K562 (cell line): ENCODE measurements around the gene PLAAT5. TPM values are rescaled to one million over a fixed set of nuclear protein-coding genes. Genes with fewer than 3 reads are reported as not detected.

Experiments
- ARID3A ChIP-seq: IDR thresholded peaks from 2 replicates; pipeline ENCODE4 v1.6.1; 2012; ENCODE audit warnings: low read depth, low read length, improper control_type of control experiment, borderline replicate concordance
- ETS2 ChIP-seq: IDR thresholded peaks from 2 replicates; pipeline ENCODE4 v1.6.1; 2016; ENCODE audit warnings: borderline replicate concordance, missing genetic modification characterization, mild to moderate bottlenecking, moderate library complexity, missing compliant biosample characterization; ENCODE audit not compliant: poor library complexity, severe bottlenecking
- FOXK2 ChIP-seq, 2 experiments: fragments of 450-650 bp; IDR thresholded peaks in 1 of 2; conservative IDR thresholded peaks in 1 of 2; 2 replicates each; pipeline ENCODE4 v1.6.1; 2016; ENCODE audit warnings: low read depth in 2 of 2, mild to moderate bottlenecking in 1 of 2
- HEY1 ChIP-seq: fragments of 250-450 bp; sonication (Bioruptor Pico); IDR thresholded peaks from 2 replicates; pipeline ENCODE4 v1.5.0; 2020; ENCODE audit warnings: mild to moderate bottlenecking, moderate library complexity, borderline replicate concordance
- HINFP ChIP-seq: fragments of 450-650 bp; conservative IDR thresholded peaks from 2 replicates; pipeline ENCODE4 v1.6.1; 2016; ENCODE audit warnings: missing genetic modification characterization, low read depth, mild to moderate bottlenecking, control low read depth, missing compliant biosample characterization
- ILK ChIP-seq: fragments of 450-650 bp; IDR thresholded peaks from 2 replicates; pipeline ENCODE4 v1.6.1; 2016; ENCODE audit warnings: missing genetic modification characterization, low read depth, mild to moderate bottlenecking, missing compliant biosample characterization, moderate library complexity, borderline replicate concordance
- MAZ ChIP-seq, 2 experiments: fragments of 450-650 bp in 1 of 2; sonication (generic) in 1 of 2; formaldehyde crosslinking; IDR thresholded peaks in 1 of 2; conservative IDR thresholded peaks in 1 of 2; 2 replicates each; pipeline versions ENCODE4 v1.4.0 to v1.5.0; 2020; ENCODE audit warnings: mild to moderate bottlenecking in 1 of 2, missing genetic modification reagents in 1 of 2
- MECOM ChIP-seq: fragments of 250-450 bp; sonication (Bioruptor Pico); IDR thresholded peaks from 2 replicates; pipeline ENCODE4 v1.8.0; 2022; ENCODE audit warnings: inconsistent platforms
- MEF2D ChIP-seq: conservative IDR thresholded peaks from 2 replicates; pipeline ENCODE4 v1.6.1; 2016; ENCODE audit warnings: low read depth, missing genetic modification characterization, missing compliant biosample characterization
- MTF1 ChIP-seq: fragments of 250-450 bp; sonication (Bioruptor Pico); IDR thresholded peaks from 2 replicates; pipeline ENCODE4 v1.9.0; 2021; ENCODE audit warnings: moderate library complexity, mild to moderate bottlenecking, inconsistent platforms, borderline replicate concordance
- NR2F6 ChIP-seq: fragments of 450-650 bp; formaldehyde crosslinking; IDR thresholded peaks from 2 replicates; pipeline ENCODE4 v1.4.0; 2020; ENCODE audit warnings: mild to moderate bottlenecking
- POLR2AphosphoS5 ChIP-seq: IDR thresholded peaks from 2 replicates; pipeline ENCODE4 v1.6.1; 2011; ENCODE audit warnings: mild to moderate bottlenecking, low read depth, low read length, moderate library complexity; ENCODE audit not compliant: control insufficient read depth, insufficient read depth
- RNF2 ChIP-seq: sonication (generic); IDR thresholded peaks from 2 replicates; pipeline ENCODE4 v1.6.1; 2016
- ZNF134 ChIP-seq: fragments of 250-450 bp; sonication (Bioruptor Pico); conservative IDR thresholded peaks from 2 replicates; pipeline ENCODE4 v1.4.0; 2020
- ZNF444 ChIP-seq: fragments of 250-450 bp; sonication (Bioruptor Pico); IDR thresholded peaks from 2 replicates; pipeline ENCODE4 v1.4.0; 2020; ENCODE audit warnings: mild to moderate bottlenecking, moderate library complexity
- ZNF449 ChIP-seq: fragments of 250-450 bp; sonication (Bioruptor Pico); IDR thresholded peaks from 2 replicates; pipeline ENCODE4 v1.8.0; 2022; ENCODE audit warnings: moderate library complexity, mild to moderate bottlenecking, inconsistent platforms
- ZNF707 ChIP-seq: fragments of 250-450 bp; sonication (Bioruptor Pico); conservative IDR thresholded peaks from 2 replicates; pipeline ENCODE4 v1.8.0; 2022; ENCODE audit warnings: inconsistent platforms, mild to moderate bottlenecking, moderate library complexity
- ZNF780A ChIP-seq: fragments of 250-450 bp; sonication (Bioruptor Pico); IDR thresholded peaks from 2 replicates; pipeline ENCODE4 v1.5.0; 2021; ENCODE audit warnings: mild to moderate bottlenecking
- ZNF830 ChIP-seq: fragments of 250-450 bp; sonication (Bioruptor Pico); IDR thresholded peaks from 2 replicates; pipeline ENCODE4 v1.5.0; 2021; ENCODE audit warnings: mild to moderate bottlenecking
- polyA plus RNA-seq, 8 experiments: library from polyadenylated mRNA; depleted of rRNA in 4 of 8; stranded (reverse) in 5 of 8; unstranded in 3 of 8; fragments of >200 nt; fragmentation: Nextera tagmentation in 2 of 8; fragmentation: Illumina TruSeq in 1 of 8; extraction: Ambion mirVana in 2 of 8; extraction: Trizol in 1 of 8; gene quantifications; 2 replicates each; pipeline versions ENCODE4 v1.2.1 to v1.2.3, GENCODE V29; 2011 to 2014; ENCODE audit warnings: inconsistent platforms in 1 of 8, missing spikeins in 1 of 8
- total RNA-seq, 7 experiments: library from RNA; depleted of rRNA in 6 of 7; stranded (reverse); fragments of >200 nt in 6 of 7; fragmentation: Illumina TruSeq in 2 of 7; extraction: Trizol in 2 of 7; gene quantifications; 2 replicates each; pipeline versions ENCODE4 v1.2.1 to v1.2.3, GENCODE V29; 2011 to 2021; ENCODE audit warnings: low replicate concordance in 1 of 7
- TF ChIP-seq, protein P1 (sequence below): fragments of 450-650 bp; conservative IDR thresholded peaks from 2 replicates; pipeline ENCODE4 v1.6.1; 2016; ENCODE audit warnings: missing genetic modification characterization, low read depth, mild to moderate bottlenecking, missing compliant biosample characterization, moderate library complexity

PLAAT5 gene
- total and polyA plus RNA-seq, 9 of the 15 experiments (the other 6 are each of a cell fraction or from before 2014, with no cell fraction given): not detected

DNA sequence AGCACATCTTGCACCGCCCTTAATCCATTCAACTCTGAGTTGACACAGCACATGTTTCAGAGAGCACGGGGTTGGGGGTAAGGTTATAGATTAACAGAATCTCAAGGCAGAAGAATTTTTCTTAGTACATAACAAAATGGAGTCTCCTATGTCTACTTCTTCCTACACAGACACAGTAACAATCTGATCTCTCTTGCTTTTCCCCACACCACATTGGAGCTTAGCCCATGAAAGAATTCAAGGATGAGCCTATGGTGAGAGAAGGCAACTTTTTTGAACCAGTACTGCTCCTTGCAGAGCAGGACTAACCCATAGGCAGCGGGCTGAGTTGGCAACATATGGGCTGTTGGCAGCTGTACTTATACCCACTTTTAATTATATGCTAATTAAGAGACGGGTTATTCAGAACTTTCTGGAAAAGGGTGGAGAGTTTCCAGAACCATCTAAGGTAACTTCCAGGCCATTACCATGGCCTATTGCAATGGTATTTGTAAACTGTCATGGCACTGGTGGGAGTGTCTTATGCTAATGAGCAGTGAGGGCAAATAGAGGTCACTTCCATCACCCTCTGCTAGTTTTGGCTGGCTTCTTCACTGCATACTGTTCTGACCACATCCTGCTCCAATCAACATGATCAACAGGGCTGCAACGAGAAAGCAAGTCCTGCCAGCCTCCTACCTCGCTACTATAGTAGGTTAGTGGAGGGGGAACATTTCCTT lies 40.3 kb upstream of the PLAAT5 start (continued):
- TF ChIP-seq MTF1 (CRISPR knock-in tag) (peak; percentile 86; the same call in 1 of the 2 replicates), RNF2 (peak; percentile 96), ZNF134 (CRISPR knock-in tag) (peak; percentile 83), HINFP (tag) (peak; percentile 50; the same call in 1 of the 2 replicates), ZNF707 (CRISPR knock-in tag) (peak; percentile 75), ETS2 (peak; percentile 37), ZNF830 (CRISPR knock-in tag) (peak; percentile 94; the same call in 1 of the 2 replicates), ZNF444 (CRISPR knock-in tag) (peak; percentile 90), ZNF780A (CRISPR knock-in tag) (peak; percentile 70; the same call in 1 of the 2 replicates), MEF2D (tag) (peak; percentile 97), HEY1 (CRISPR knock-in tag) (peak; percentile 94), FOXK2 (conservative IDR thresholded peaks at IDR 0.05 in 1 of 2, IDR thresholded peaks at IDR 0.05 in 1 of 2; ENCODE audit: low read depth in 2 of 2) (peak in 1 of 2 experiments; percentile 58; a peak in 3 of 4 replicates), MAZ (CRISPR knock-in tag; conservative IDR thresholded peaks at IDR 0.05 in 1 of 2, IDR thresholded peaks at IDR 0.05 in 1 of 2) (peak in 1 of 2 experiments; percentile 85; a peak in 2 of 4 replicates), MECOM (peak; percentile 94), NR2F6 (peak; percentile 83; the same call in 1 of the 2 replicates), ZNF449 (peak; percentile 96), ILK (peak; percentile 94), ARID3A (0 out of 2 replicates have a peak, but pooled peaks have one; percentile 22), POLR2AphosphoS5 (peak; percentile 55)
- TF ChIP-seq, protein P1, sequence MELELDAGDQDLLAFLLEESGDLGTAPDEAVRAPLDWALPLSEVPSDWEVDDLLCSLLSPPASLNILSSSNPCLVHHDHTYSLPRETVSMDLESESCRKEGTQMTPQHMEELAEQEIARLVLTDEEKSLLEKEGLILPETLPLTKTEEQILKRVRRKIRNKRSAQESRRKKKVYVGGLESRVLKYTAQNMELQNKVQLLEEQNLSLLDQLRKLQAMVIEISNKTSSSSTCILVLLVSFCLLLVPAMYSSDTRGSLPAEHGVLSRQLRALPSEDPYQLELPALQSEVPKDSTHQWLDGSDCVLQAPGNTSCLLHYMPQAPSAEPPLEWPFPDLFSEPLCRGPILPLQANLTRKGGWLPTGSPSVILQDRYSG (tag): peak; percentile 98
